OCI-LY1 (cell line): ENCODE data around the gene NWD2.

ENCODE experiments used
- H2AFZ ChIP-seq: fragments of 200-600 bp; sonication (generic), shearing (Covaris generic); 2 replicates; pipeline ENCODE4 v1.6.0; 2014; ENCODE audit warnings: antibody characterized with exemption, mild to moderate bottlenecking, low read length
- H3F3A ChIP-seq: fragments of 200-600 bp; sonication (generic), shearing (Covaris generic); 2 replicates; pipeline ENCODE4 v1.6.0; 2014; ENCODE audit warnings: mild to moderate bottlenecking, antibody characterized with exemption, low read length, moderate library complexity; ENCODE audit not compliant: insufficient read depth
- H3K27ac ChIP-seq: fragments of 200-600 bp; sonication (generic); 2 replicates; pipeline ENCODE4 v1.5.1; 2014; ENCODE audit warnings: low read length, mixed run types, mild to moderate bottlenecking, low read depth; ENCODE audit not compliant: poor library complexity, severe bottlenecking
- H3K27me3 ChIP-seq: fragments of 200-600 bp; sonication (generic); 2 replicates; pipeline ENCODE4 v1.6.0; 2014; ENCODE audit warnings: antibody characterized with exemption, mild to moderate bottlenecking, low read length, moderate library complexity; ENCODE audit not compliant: insufficient read depth
- H3K36me3 ChIP-seq: fragments of 200-600 bp; sonication (generic); 2 replicates; pipeline ENCODE4 v1.6.1; 2014; ENCODE audit warnings: mild to moderate bottlenecking, antibody characterized with exemption, low read length, moderate library complexity, mixed read lengths; ENCODE audit not compliant: insufficient read depth
- H3K4me1 ChIP-seq: fragments of 200-600 bp; sonication (generic); 2 replicates; pipeline ENCODE4 v1.5.1; 2014; ENCODE audit warnings: mild to moderate bottlenecking, low read length, moderate library complexity; ENCODE audit not compliant: insufficient read depth, severe bottlenecking
- H3K4me2 ChIP-seq: fragments of 200-600 bp; sonication (generic), shearing (Covaris generic); 2 replicates; pipeline ENCODE4 v1.6.1; 2014; ENCODE audit warnings: low read length
- H3K4me3 ChIP-seq: fragments of 200-600 bp; sonication (generic); 2 replicates; pipeline ENCODE4 v1.5.1; 2014; ENCODE audit warnings: low read length, low read depth, mild to moderate bottlenecking, mixed read lengths; ENCODE audit not compliant: poor library complexity, severe bottlenecking
- H3K79me2 ChIP-seq: fragments of 200-600 bp; shearing (Covaris generic); 2 replicates; pipeline ENCODE4 v1.6.1; 2016; ENCODE audit warnings: mixed run types, low read length, mixed read lengths; ENCODE audit not compliant: insufficient read depth
- H3K9ac ChIP-seq: fragments of 200-600 bp; sonication (generic), shearing (Covaris generic); 2 replicates; pipeline ENCODE4 v1.6.1; 2014; ENCODE audit warnings: mild to moderate bottlenecking, low read length, mixed read lengths
- H3K9me2 ChIP-seq: fragments of 200-600 bp; sonication (generic), shearing (Covaris generic); 2 replicates; pipeline ENCODE4 v1.6.1; 2014; ENCODE audit warnings: low read depth, mild to moderate bottlenecking, low read length, mixed read lengths
- H3K9me3 ChIP-seq: fragments of 200-600 bp; shearing (Covaris generic); 2 replicates; pipeline ENCODE4 v1.6.1; 2014; ENCODE audit warnings: low read length, mixed read lengths
- H4K20me1 ChIP-seq: fragments of 200-600 bp; sonication (generic), shearing (Covaris generic); 2 replicates; pipeline ENCODE4 v1.6.0; 2016; ENCODE audit warnings: mild to moderate bottlenecking, low read length; ENCODE audit not compliant: insufficient read depth
- EZH2 ChIP-seq: fragments of 200-600 bp; sonication (generic), shearing (Covaris generic); IDR thresholded peaks from 2 replicates; pipeline ENCODE4 v1.8.0; 2017; ENCODE audit warnings: borderline replicate concordance, mixed run types, mild to moderate bottlenecking, antibody characterized with exemption, low read length, moderate library complexity, mixed read lengths
- TF ChIP-seq, protein P1 (sequence below): fragments of 200-600 bp; sonication (generic), shearing (Covaris generic); IDR thresholded peaks from 2 replicates; pipeline ENCODE4 v1.5.1; 2017; ENCODE audit warnings: mild to moderate bottlenecking, antibody characterized with exemption, low read length, moderate library complexity, mixed read lengths

NWD2 gene

DNA sequence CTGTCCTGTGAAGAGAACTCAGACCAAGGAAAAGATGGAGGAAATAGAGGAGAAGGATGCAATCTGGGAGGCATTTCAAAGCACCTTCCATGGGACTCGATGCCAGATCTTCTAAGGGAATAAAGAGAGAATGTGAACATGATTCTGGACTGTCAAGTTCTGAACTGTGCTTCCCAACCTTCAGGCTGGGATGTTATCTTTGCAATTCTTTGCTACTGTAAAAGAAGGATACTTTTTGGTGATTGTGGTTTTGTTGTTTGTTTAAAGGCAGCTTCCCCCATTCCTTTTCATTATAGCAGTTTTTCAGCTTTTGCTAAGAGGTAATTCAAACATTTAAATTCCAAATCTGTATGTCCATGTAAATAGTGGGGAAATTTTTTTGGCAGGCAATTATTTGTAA, 217.3 kb downstream of the NWD2 start:
- H3F3A ChIP-seq = no peaks in the 10 kb centered on the region
- H3K27ac ChIP-seq = no peak overlapping the region
- H3K36me3 ChIP-seq = no peaks in the 10 kb centered on the region
- no peak overlapping the region for H3K9ac ChIP-seq
- no peaks in the 10 kb centered on the region for H3K9me3 ChIP-seq
- H3K4me2 ChIP-seq = no peak overlapping the region
- no peak for TF ChIP-seq EZH2
- TF ChIP-seq, protein P1, sequence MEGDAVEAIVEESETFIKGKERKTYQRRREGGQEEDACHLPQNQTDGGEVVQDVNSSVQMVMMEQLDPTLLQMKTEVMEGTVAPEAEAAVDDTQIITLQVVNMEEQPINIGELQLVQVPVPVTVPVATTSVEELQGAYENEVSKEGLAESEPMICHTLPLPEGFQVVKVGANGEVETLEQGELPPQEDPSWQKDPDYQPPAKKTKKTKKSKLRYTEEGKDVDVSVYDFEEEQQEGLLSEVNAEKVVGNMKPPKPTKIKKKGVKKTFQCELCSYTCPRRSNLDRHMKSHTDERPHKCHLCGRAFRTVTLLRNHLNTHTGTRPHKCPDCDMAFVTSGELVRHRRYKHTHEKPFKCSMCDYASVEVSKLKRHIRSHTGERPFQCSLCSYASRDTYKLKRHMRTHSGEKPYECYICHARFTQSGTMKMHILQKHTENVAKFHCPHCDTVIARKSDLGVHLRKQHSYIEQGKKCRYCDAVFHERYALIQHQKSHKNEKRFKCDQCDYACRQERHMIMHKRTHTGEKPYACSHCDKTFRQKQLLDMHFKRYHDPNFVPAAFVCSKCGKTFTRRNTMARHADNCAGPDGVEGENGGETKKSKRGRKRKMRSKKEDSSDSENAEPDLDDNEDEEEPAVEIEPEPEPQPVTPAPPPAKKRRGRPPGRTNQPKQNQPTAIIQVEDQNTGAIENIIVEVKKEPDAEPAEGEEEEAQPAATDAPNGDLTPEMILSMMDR = no peak
- no peaks in the 10 kb centered on the region for H3K27me3 ChIP-seq
- no peaks in the 10 kb centered on the region for H3K9me2 ChIP-seq
- H2AFZ ChIP-seq = no peak overlapping the region
- no peaks in the 10 kb centered on the region for H3K79me2 ChIP-seq
- no peak overlapping the region for H3K4me3 ChIP-seq
- H3K4me1 ChIP-seq = no peaks in the 10 kb centered on the region
- H4K20me1 ChIP-seq = no peaks in the 10 kb centered on the region

DNA sequence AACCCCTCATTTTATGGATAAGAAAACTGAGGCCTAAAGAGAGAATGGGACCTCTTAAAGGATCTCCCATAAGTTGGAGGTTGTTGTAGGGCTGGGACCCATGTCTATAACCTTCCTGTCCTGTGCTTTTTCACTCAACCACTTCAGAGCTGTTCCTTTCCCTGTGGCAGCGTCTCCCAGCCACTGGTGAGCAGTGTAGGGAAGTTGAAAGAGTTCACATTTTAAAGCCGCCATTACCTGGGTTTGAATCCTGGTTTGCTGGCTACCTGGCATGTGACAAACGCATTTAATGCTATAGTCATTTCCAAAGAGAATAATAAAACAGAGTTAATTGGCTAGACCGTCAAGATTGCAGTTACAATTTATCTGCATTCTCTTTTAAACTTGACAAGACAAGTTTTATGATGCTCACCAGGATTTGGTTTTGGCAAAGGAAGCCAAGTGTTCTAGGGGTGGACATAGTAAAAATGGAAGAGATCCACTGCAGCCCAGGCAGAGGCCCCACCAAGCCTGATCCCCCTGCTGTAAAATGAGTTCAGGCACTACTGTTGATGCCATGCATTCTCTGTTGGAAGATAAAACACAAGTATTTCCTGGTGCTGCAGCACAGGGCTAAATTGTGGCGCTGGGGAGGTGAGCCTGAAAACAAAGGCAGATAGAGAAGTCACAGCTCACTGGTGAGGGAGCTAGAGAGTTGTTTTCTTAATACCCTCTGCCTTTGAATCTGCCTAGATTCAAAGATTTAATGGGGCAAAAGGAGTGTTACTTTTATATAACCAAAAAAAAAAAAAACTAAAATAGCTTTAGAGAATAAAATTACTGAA, 218.7 kb downstream of the NWD2 start:
- H3K4me1 ChIP-seq = no peaks in the 10 kb centered on the region
- no peaks in the 10 kb centered on the region for H4K20me1 ChIP-seq
- no peaks in the 10 kb centered on the region for H3K9me2 ChIP-seq
- H3K4me3 ChIP-seq = no peak overlapping the region
- H3K9ac ChIP-seq = no peak overlapping the region
- H3F3A ChIP-seq = no peaks in the 10 kb centered on the region
- no peaks in the 10 kb centered on the region for H3K9me3 ChIP-seq
- TF ChIP-seq EZH2 = no peak
- TF ChIP-seq, protein P1 = no peak
- no peaks in the 10 kb centered on the region for H3K36me3 ChIP-seq
- no peak overlapping the region for H3K4me2 ChIP-seq
- H3K79me2 ChIP-seq = no peaks in the 10 kb centered on the region
- H3K27me3 ChIP-seq = no peaks in the 10 kb centered on the region
- H3K27ac ChIP-seq = no peak overlapping the region
- H2AFZ ChIP-seq = no peak overlapping the region

DNA sequence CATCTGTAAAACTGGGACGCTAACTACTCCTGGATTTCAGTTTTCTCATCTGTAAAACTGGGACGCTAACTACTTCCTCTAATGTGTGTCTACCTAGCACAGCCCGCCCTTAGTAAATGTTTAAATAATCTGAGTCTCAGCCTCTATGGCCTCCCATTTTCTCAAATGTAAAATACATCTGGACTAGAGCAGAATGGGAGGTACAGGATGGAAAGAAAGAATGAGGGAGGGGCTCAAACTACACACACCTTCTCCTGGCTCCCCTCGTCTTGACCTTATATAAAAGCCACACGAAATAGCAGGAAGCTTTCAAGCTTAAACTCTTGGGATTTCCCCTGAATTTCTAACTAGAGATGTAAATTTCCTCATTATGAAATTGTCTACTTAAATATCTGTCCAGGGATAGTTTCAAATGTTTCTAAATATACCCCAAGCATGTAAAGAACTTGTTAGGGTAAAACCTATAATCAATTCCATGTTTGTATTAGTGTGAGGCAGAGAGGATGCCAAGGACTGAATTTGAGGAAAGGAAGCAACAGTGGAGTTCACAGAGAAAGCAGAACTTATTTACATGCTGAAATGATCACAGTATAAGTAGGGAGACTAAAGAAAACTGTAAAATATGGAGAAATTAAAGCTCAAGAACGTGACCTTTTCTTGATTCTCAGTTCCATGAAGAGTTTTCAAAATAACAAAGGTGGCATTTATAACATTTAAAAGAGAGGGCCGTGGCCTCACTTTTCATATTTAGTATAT, 220.0 kb downstream of the NWD2 start:
- H3K4me3 ChIP-seq = no peak overlapping the region
- no peaks in the 10 kb centered on the region for H4K20me1 ChIP-seq
- H3K9ac ChIP-seq = no peak overlapping the region
- H3K9me3 ChIP-seq = no peaks in the 10 kb centered on the region
- H3K36me3 ChIP-seq = no peaks in the 10 kb centered on the region
- H3K9me2 ChIP-seq = no peaks in the 10 kb centered on the region
- no peaks in the 10 kb centered on the region for H3K4me1 ChIP-seq
- no peaks in the 10 kb centered on the region for H3K27me3 ChIP-seq
- H3K79me2 ChIP-seq = no peaks in the 10 kb centered on the region
- no peak overlapping the region for H2AFZ ChIP-seq
- H3K27ac ChIP-seq = no peak overlapping the region
- no peak overlapping the region for H3K4me2 ChIP-seq
- H3F3A ChIP-seq = no peaks in the 10 kb centered on the region
- no peak for TF ChIP-seq EZH2
- TF ChIP-seq, protein P1 = no peak
